GM12878 (cell line): ENCODE measurements around the gene TUBGCP2.

ENCODE experiments used
- CTCF ChIP-seq, 3 experiments: IDR thresholded peaks in 2 of 3; conservative IDR thresholded peaks in 1 of 3; 2 replicates each; pipeline ENCODE4 v1.5.1; 2011; ENCODE audit warnings: low read depth in 3 of 3, low read length in 3 of 3, mild to moderate bottlenecking in 3 of 3, control low read depth in 2 of 3, moderate library complexity in 2 of 3, inconsistent platforms in 1 of 3, mixed read lengths in 1 of 3; ENCODE audit not compliant: control insufficient read depth in 2 of 3, insufficient read depth in 1 of 3; ENCODE audit errors: extremely low read depth in 1 of 3
- EZH2 ChIP-seq: IDR thresholded peaks from 2 replicates; pipeline ENCODE4 v1.6.1; 2012; ENCODE audit warnings: low read depth, mild to moderate bottlenecking, control low read depth, inconsistent platforms, low read length, borderline replicate concordance; ENCODE audit not compliant: control insufficient read depth
- PKNOX1 ChIP-seq: fragments of 450-650 bp; IDR thresholded peaks from 2 replicates; pipeline ENCODE4 v1.6.1; 2016; ENCODE audit warnings: mild to moderate bottlenecking
- SIX5 ChIP-seq: IDR thresholded peaks from 2 replicates; pipeline ENCODE4 v1.6.1; 2011; ENCODE audit warnings: mild to moderate bottlenecking, low read depth, low read length, moderate library complexity; ENCODE audit not compliant: severe bottlenecking
- ZBTB11 ChIP-seq: fragments of 450-650 bp; formaldehyde crosslinking; IDR thresholded peaks from 2 replicates; pipeline ENCODE4 v1.5.0; 2022; ENCODE audit warnings: mild to moderate bottlenecking, missing genetic modification characterization

- TF ChIP-seq EZH2 (no peak), SIX5 (no peak), CTCF (IDR thresholded peaks at IDR 0.05 in 2 of 3, conservative IDR thresholded peaks at IDR 0.05 in 1 of 3; ENCODE audit: control insufficient read depth in 2 of 3, extremely low read depth in 1 of 3, insufficient read depth in 1 of 3, low read depth in 3 of 3, low read length in 3 of 3) (no peak), ZBTB11 (no peak), PKNOX1 (no peak)
Observed at GRCh38 chr10:133310399-133310755, 1.7 kb upstream of the TUBGCP2 start.
